LoVo (cell line): ENCODE measurements around the gene EFCAB6.

Source experiments
- DNase-seq: peaks from one replicate; pipeline ENCODE4 v3.0.0-alpha.2; 2016; ENCODE audit warnings: low spot score

The EFCAB6 gene

DNA sequence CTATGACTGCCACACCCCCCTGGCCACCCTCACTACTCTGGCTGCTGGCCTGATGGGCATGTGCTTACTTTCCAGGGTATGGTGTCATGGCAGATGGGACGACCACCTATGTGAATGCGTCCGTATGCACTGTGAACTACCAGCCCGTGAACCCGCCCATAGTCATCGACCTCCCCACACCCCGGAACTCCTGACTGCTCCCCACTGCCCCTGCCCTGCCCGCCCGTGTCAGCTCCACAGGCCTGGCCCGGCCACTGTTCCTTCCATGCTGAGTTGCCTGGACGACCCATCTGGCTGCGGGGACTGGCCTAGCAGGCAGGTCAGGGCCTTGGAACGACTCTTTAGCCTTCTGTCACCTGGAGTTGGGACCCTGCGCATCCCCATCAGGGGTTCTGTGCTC lies 306.7 kb downstream of the EFCAB6 start:
- no peak for DNase-seq

DNA sequence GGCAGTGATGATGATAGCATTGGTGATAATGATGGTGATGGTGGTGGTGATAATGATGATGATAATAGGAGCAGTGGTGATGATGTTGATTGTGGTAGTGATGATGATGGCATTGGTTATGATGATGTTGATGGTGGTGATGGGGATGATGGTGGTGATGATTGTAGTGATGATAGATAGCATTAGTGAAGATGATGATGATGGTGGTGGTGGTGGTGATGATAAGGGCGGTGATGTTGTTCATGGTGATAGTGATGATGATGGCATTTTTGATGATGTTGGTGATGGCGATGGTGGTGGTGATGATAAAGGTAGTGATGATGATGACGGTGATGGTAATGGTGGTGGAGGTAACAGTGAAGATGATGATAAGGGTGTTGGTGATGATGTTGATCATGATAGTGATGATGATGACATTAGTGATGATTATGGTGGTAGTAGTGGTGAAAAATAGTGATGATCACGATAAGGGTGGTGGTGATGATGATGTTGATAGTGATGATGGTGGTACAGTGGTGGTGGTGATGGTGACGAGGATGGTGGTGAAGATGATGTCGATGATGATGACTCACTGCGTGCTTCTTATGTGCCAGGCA lies 307.3 kb downstream of the EFCAB6 start:
- no peak for DNase-seq

DNA sequence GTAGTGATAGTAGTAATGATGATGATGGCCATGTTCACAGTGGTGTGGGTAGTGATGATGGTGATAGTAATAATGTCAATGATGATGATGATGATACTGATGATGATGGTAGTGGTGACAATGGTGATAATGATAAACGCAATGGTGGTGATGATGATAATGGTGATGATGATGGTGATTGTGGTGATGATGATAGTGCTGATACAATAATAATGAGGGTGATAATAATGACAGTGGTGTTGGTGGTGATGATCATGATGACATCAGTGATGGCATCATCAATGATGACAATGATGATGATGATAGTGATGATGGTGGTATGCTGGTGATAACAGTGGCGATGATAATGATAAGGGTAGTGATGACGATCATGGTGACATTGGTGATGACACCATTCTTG lies 308.0 kb downstream of the EFCAB6 start:
- no peak for DNase-seq

DNA sequence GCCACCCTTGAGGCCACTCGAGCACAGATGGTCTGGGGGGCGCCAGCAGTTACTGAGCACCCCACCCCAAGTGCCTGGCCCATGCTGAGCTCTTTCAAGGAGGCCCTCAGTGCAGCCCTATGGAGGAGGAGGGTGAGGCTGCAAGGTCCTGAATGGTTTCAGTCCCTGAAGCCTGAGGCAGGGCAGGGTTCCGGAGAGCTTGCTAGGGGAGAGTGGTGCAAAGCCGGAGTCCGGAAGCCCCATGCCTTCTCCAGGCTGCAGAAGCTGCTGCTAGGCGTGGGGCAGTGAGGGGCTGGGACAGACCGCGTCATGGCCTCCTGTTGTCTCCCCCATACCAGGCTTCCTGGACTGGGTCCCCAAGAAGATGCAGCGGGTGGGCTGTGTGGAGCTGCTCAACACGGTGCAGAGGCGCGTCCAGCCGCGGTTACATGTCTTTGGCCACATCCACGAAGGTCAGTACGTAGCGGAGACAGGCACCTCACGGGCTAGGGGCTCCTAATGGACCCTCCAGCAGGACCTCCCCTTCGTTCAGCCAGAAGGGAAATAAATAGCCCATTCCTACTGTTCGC lies 309.7 kb downstream of the EFCAB6 start:
- no peak for DNase-seq

DNA sequence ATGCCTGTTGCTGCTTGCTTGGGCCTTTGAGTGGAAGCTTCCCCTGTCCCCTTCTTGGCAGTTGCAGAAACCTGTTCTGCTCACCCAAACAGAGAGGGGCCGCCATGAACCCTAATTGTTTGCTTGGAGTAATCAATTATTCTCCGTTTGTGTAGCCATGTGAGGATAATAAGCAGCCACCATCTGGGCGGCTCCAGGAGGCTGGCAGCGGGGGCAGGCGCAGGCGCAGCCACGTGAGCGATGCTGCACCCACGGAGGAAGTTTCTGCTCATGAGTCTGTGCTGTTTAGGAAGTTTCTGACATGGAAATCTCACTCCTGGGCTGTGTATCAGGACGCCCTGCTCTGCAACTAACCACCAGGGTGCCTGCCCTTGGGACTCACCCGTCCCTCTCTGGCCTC lies 310.2 kb downstream of the EFCAB6 start:
- no peak for DNase-seq

DNA sequence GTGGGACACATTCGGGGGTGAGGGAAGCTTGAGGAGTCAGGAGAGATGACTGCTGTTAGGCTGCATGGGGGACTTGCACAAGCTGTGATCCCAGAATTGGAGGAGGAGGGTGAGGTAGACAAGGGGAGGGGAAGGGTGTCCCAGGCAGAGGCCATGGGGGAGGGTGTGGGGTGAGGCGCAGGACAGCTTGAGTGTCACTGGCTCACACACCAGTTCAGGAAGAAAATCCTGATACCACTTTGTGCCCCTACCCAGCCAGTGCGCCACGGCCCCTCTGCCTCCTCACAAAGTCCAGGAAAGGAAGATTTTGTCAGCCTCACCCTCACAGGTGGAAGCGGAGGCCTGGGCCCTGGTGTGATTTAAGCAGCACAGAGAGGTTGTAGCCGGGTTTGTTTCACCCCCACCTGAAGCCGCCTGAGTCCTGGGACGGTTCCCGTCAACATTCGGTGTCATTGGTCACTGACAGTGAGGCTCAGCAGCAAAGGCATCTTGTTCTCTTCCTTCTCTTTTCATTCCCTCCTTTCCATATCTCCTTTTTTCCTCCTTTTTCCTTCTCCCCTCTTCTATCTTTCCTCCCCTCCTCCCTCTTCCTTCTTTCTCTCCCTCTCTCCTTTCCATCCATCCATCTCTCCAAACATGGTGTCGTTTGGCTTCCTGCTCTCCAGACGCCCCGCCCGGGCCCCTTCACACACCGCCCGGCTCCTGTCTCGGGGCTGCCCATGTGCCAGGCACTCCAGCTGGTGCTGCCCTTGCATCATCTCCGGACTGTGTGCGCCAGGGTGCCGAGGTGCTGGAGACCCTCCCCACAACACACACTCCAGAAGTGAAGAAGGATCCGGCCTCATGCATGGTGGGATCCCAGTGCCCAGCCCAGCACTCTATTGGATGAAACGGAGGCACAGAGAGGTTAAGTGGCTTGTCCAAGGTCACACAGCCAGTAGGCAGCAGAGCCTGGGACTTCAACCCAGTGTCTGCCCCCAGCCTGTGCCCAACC lies 311.0 kb downstream of the EFCAB6 start:
- DNase-seq: no peak

DNA sequence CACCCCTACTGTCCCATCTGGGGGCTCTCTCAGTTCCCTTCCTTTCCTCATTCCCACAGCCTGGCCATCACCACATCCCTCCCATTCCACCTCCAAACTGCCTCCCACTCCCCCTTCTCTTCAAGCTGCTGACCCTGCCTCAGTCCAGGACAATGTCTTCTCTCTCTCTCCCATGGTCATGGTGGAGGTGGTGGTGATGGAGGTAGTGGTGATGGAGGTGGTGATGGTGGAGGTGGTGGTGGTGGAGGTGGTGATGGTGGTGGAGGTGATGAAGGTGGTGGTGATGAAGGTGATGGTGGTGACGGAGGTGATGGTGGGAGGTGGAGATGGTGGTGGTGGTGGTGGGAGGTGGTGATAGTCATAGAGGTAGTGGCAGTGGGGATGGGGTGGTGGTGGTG lies 313.2 kb downstream of the EFCAB6 start:
- DNase-seq: no peak

DNA sequence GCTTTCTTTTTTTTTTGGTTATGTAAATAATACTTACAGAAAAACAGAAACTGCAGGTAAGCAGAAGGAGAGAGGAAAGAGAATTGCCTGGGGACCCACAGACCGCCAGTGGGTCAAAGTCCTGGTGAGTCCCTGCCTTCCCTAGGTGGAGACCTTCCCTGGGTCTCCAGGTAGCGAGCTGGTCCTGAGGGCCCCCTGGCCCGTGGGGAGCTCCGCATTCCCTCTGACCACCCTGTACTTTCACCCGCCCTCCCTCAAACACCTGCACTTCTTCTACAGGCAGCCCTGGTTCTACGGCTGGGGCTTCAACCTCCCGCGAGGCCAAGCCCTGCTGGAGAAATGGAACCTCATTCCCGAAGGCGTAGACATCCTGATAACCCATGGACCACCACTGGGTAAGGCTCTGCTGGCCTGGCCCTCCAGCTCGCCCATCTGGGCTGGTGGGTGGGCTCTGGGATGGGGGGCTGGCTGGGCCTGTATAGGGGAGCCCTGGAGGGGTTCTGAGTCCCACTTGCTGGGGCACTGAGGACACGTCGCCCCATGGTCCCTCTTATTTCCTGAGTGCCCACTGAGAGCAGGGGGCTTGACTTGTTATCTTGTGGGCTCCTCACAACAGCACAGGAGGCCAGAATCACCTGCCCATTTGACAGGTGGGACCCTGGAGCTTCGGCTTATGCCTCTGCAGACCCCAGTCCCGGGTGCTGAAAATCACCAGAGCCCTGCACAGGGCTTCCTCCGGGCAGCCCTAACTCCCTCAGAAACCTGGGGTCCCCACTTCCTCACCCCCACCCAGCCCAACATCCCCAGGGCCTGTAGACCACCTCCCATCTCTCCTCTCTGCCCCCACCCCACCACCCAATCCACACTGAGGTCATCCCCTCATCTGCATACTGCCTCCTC lies 313.9 kb downstream of the EFCAB6 start:
- no peak for DNase-seq

DNA sequence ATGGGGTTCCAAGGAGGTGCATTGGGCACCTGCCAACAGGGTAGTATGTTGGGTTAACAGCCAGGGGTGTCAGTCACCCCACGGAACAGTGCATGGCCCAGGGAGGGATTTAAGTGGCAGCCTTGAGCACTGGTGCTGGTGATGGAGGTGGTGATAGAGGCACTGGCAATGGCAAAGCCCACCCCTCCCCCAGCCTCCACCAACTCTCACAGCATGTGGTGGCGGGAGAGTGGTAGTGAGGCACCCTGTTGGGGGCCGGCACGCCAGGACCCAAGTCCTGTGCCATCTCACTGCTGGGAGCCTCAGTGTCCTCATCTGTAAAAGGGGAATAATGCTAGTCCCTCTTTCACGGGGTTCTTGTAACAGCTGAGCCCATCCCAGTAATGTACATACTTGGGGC lies 318.8 kb downstream of the EFCAB6 start:
- DNase-seq: no peak

DNA sequence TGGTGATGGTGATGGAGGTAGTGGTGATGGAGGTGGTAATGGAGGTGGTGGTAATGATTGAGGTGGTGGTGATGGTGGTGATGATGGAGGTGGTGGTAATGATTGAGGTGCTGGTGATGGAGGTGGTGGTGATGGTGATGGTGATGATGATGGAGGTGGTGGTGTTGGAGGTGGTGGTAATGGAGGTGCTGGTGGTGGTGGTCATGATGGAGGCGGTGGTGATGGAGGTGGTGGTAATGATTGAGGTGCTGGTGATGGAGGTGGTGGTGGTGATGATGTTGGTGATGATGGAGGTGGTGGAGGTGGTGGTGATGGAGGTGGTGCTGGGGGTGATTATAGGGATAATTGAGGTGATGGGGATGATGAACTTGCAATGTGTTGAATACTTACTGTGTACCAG lies 320.4 kb downstream of the EFCAB6 start:
- DNase-seq: no peak

DNA sequence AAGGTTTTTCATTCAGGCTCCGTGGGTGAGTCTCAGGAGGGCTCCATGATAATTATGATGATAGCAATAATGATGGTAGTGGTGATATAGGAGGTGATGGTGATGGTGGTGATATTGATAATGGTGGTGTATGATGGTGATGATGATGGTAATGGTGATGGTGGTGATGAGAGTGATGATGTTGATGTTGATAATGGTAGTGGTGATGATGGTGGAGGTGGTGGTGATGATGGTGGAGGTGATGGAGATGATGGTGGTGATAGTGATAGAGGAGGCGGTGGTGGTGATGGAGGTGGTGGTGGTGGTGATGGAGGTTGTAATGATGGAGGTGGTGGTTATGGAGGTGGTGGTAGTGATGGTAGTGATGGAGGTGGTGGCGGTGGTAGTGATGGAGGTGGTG lies 320.9 kb downstream of the EFCAB6 start:
- no peak for DNase-seq

DNA sequence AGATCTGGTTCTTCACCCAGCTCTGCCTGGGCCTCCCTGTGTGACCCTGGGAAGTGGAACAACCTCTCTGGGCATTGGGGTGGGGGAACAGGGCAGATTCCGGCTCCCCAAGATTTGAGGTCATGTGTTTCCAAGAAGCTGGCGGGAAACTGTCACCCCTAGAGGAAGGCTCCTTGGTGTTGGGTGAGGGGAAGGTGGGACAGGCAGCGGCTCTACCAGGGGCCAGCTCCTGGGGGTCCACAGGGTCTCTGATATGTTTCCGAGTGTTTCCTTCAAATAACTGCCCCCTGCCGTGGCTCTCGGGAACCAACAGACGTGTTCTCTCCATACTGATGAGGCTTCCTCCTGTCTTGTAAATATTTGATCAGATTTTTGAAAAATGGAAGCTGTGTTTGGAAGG lies 321.8 kb downstream of the EFCAB6 start:
- DNase-seq: no peak

DNA sequence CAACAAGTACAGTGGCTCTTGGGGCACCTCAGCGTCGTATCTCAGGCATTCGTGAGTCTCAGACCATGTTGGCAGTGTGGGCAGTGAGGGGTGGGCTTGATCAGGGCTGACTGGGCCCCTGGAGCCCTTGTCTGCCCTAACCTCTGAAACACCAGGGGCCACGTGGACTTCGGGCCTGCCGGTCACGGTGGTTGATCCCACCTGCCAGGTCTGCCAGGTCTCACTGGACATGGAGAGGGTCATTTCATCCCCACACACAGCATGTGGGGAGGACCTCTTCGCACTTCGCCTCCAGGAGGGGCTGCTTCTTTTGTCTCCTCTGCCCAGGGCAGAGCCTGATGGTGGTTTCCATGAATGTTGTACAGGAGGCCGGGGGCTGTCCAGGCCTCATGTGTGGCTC lies 323.2 kb downstream of the EFCAB6 start:
- no peak for DNase-seq

DNA sequence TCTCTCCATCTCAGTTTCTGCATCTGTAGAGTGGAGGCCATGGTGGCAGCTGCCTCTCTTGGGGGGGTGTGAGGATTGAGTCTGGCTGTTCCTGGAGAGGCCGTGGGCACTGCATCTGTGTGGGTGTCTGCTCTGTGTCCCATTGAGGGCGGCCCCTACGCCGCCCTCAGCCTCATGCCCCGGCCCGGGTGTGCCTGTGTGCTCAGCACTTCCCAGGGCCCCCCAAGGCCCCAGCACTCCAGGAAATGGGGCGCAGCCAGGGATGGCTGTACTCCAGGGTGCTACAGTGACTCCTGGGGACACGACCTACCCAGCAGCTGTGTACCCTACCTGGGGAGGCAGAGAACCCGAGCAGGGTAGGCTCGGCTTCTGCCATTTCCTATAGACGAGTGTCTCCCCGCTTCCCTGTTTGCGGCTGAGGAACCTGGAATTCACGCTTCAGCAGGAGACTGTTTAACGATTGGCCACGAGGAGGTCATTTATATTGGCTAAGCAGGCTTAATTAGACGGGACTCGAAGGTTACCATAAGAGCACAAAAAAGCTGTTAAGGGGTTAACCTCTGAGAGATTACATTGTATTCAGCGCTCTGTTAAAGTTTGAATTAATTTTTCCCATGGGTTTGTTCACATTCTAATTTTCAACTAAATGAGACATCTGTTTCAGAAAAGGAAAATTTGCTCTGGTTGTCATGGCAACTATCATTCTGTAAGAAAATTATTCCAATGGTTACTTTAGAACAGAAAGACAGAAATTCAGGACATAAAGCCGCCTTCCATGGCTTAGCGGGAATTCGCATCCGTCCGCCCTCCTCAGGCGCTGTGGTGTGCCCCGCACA lies 323.9 kb downstream of the EFCAB6 start:
- no peak for DNase-seq

DNA sequence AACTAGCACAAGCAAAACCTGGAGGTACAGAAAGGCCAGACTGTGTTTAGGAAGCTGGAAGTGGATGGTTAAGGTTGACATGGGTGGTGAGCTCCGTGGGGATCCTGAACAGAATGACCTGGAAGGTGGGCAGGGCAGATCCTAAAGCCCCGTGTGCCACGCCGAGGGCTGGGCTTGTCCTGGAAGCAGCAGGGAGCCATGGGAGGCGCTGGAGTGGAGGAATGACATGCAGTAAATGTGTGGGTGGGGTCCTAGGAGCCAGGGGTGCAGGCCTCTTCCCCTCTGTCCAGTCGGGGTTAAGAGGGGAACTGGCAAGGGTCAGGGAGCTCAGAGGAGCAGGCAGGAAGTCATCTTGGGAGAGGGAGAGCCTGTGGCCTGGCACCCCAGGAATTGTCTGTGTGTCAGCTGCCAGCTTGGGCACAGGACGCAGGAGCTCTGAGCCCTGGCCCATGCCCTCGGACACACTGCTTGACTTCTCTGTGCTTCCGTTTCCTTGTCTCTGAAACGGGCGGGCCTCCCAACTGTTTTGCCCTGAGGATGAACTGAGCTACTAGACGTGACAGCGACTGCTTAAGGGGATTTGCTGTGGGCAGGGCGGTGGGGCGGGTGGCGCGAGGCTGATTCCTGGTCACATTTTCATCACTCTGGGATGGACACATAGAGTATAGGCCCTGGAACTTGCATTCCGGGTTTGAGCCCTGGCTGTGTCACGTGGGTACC lies 324.6 kb downstream of the EFCAB6 start:
- no peak for DNase-seq

DNA sequence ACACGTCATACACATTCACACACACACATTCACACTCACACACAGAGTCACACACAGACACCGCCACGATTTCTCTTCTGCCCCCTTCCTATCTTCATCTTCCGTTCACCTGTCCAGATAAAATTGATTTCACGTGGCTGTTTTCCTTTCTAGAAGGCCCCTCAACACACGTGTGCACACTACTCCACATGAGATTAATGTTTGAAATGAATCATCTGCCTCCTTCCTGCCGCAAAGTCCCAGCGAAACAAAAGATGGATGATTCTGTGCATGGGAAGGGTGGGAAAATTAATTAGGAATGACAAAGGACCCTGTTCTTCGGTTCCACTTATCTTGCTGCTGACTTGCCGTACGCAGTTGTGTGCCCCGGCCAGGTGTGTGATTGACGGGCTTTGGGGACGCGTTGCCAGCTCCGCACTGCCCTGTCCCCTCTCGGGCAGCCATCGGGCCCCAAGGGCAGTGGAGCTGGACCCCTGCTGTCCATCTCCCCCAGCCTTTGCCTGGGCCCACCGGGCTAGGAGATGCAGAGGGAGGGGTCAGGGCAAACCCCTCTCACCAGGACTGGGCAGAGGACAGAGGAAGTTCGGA lies 326.5 kb downstream of the EFCAB6 start:
- DNase-seq: no peak

DNA sequence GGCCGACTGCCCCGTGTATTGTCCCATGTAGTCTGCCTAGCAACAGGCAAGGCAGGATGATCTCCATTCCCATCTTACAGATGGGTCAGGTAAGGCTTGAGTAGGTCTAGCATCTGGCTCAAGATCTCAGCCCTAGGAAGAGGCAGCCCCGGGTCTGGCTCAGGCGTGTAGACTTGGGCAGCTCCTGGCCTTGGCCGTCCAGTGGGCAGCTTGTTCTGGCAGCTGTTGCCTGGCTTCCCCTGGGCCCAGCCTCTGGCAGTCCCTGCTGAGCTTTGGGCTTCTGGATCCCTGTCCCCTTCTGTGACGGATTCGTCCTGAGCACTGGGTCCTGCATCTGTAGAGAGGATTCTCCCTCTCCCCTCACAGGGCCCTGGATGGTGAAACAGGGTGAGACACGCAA lies 327.9 kb downstream of the EFCAB6 start:
- no peak for DNase-seq

DNA sequence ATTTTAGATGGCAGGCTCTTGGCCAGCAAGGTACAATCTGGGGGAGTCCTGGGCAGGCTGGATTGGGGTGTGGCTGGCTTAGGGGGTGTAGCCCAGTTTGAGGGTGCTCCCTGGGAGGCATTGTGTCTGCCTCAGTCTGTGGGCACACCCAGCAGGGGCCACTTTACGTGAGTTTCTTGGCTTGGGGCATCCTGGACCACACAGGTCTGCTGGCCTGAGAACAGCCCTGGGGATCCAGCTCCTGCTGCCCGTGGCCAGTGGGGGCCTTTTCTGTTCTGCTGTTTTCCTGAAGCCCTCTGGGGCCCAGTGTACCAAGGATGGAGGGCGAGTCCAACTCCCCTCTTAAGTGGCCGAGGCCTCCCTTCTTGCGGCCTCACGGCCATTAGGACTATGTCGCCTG lies 328.4 kb downstream of the EFCAB6 start:
- no peak for DNase-seq

DNA sequence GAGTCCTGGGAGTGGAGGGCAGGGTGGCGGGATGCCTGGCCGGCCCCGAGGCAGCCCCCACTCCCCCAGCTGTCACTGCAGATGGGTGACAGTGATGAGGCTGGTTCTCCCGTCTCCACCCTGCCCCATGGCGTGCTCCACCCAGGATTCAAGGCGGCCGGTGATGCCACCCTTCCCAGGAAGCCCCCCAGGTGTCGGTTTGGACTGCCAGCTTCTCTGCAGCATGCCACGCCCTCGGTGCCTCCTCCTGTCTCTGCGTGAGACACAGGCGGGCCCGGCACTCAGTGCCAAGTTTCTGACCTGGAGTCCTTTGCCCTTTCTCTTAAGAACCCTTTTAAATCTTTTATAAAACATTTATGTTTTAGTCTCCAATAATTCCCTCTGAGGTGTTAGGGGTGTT lies 328.8 kb downstream of the EFCAB6 start:
- DNase-seq: no peak

DNA sequence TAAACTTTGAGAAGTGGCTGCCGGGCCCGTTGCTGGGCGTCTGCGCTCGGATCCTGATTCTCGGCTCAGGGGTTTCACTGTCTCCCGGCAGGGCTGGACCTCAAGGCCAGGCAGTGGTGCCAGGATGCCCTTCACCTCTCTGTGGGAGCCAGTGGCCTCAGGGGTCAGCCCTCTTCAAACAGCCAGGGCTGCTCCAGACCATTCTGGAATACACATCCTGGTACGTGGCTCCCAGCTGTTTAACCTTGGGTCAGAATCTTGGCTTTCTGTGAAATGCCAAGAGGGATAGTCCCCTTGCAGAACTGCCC lies 329.8 kb downstream of the EFCAB6 start:
- DNase-seq: no peak
